MCF 10A (cell line): ENCODE measurements around the gene ALOX12B. TPM values are rescaled to one million over a fixed set of nuclear protein-coding genes. Genes with fewer than 3 reads are reported as not detected.
"Not testable (repeated sequence)": the region's sequence is repeated elsewhere in the genome, so short reads cannot be mapped to it uniquely, and the experiment has no call there.

ENCODE experiments used
- BruUV-seq: library from RNA; stranded (reverse); fragments of 400-500 nt; replicated peaks from 2 replicates; lab custom pipeline; 2021; lab: Mats Ljungman, UMichigan
- CTCF ChIA-PET: fragments of 300-600 bp; sonication (Branson Sonifier 250); formaldehyde crosslinking; extraction: SDS; loops from one replicate; lab custom pipeline; 2021; ENCODE audit warnings: antibody characterized with exemption, inconsistent platforms; lab: Yijun Ruan, JAX
- POLR2A ChIA-PET: fragments of 300-600, 350-650 bp; sonication (Branson Sonifier 250); formaldehyde crosslinking; extraction: SDS; loops from one replicate; lab custom pipeline; 2020; ENCODE audit warnings: antibody characterized with exemption, inconsistent platforms; lab: Yijun Ruan, JAX
- DNase-seq: peaks from one replicate; pipeline ENCODE4 v3.0.0-alpha.2; 2018; ENCODE audit not compliant: unreplicated experiment
- H3K27ac Mint-ChIP-seq: one replicate; pipeline ENCODE4 v1.8.0; 2022; ENCODE audit warnings: mild to moderate bottlenecking, low read depth, mixed read lengths; ENCODE audit not compliant: unreplicated experiment
- H3K27me3 Mint-ChIP-seq: one replicate; pipeline ENCODE4 v1.8.0; 2022; ENCODE audit warnings: mixed read lengths; ENCODE audit not compliant: insufficient read depth, unreplicated experiment
- H3K36me3 Mint-ChIP-seq: one replicate; pipeline ENCODE4 v1.8.0; 2022; ENCODE audit warnings: mild to moderate bottlenecking, moderate library complexity, mixed read lengths; ENCODE audit not compliant: insufficient read depth, unreplicated experiment
- H3K4me1 Mint-ChIP-seq: one replicate; pipeline ENCODE4 v1.8.0; 2022; ENCODE audit warnings: mixed read lengths; ENCODE audit not compliant: insufficient read depth, unreplicated experiment
- H3K4me3 Mint-ChIP-seq: one replicate; pipeline ENCODE4 v1.8.0; 2022; ENCODE audit warnings: mild to moderate bottlenecking, moderate library complexity, mixed read lengths; ENCODE audit not compliant: unreplicated experiment
- H3K9me3 Mint-ChIP-seq: one replicate; pipeline ENCODE4 v1.8.0; 2022; ENCODE audit warnings: mixed read lengths; ENCODE audit not compliant: unreplicated experiment
- CTCF ChIP-seq: fragments of 200-600 bp; IDR thresholded peaks from one replicate; pipeline ENCODE4 v1.8.0; 2022; ENCODE audit warnings: antibody characterized with exemption, mild to moderate bottlenecking; ENCODE audit not compliant: unreplicated experiment
- intact Hi-C: fragments of 100-400 bp; cut with micrococcal nuclease; formaldehyde crosslinking; loops from 2 replicates; pipeline ENCODE4 v1.14.1; 2022
- total RNA-seq: library from RNA; stranded (reverse); gene quantifications from 2 replicates; pipeline ENCODE4 v1.2.3, GENCODE V29; 2022

The ALOX12B gene
- total RNA-seq, 1 experiment from 2014 or later, result 1.3 TPM

GRCh38 chr17:8062807-8063483 is 24.6 kb downstream of the ALOX12B start:
- peaks cover 14% of the 10 kb centered on the region for H3K4me1 Mint-ChIP-seq
- no peak overlapping the region for H3K4me3 Mint-ChIP-seq
- H3K9me3 Mint-ChIP-seq, result no peaks in the 10 kb centered on the region
- H3K36me3 Mint-ChIP-seq, result no peaks in the 10 kb centered on the region
- no peak for DNase-seq
- POLR2A ChIA-PET, result interaction anchor here (0.6 to 1.9 kb wide), 4 partner anchors 31 to 232 kb away, joined by 3 to 6 read pairs (median 4); partner anchors contain the start of genes ALOXE3 and SLC25A35
- no TSS peak for BruUV-seq
- no peak for TF ChIP-seq CTCF
- H3K27ac Mint-ChIP-seq, result no peak overlapping the region
- intact Hi-C loops, result loop anchor here (5.0 kb wide), 3 partner anchors 239 to 684 kb away; partner anchors contain the start of gene RPL26
- peaks cover 17% of the 10 kb centered on the region for H3K27me3 Mint-ChIP-seq
- CTCF ChIA-PET, result interaction anchor here (0.6 to 8.8 kb wide), 10 partner anchors 9 to 319 kb away, joined by 3 to 106 read pairs (median 8); partner anchors contain the start of gene ALOXE3

- Mint-ChIP-seq H3K9me3 (no peaks in the 10 kb centered on the region), H3K36me3 (peaks cover 3% of the 10 kb centered on the region), H3K4me3 (no peak overlapping the region), H3K4me1 (peaks cover 15% of the 10 kb centered on the region), H3K27ac (no peak overlapping the region), H3K27me3 (peaks cover 17% of the 10 kb centered on the region)
- POLR2A ChIA-PET, result interaction anchor here (0.6 to 2.7 kb wide), 8 partner anchors 12 to 233 kb away, joined by 3 to 8 read pairs (median 3); partner anchors contain the start of genes ALOXE3 and SLC25A35
- intact Hi-C loops, result loop anchor here (5.0 kb wide), 3 partner anchors 240 to 685 kb away; partner anchors contain the start of gene RPL26
- no peak for TF ChIP-seq CTCF
- CTCF ChIA-PET, result interaction anchor here (0.7 to 8.8 kb wide), 17 partner anchors 9 to 319 kb away, joined by 3 to 106 read pairs (median 5); partner anchors contain the start of genes ALOX12B and ALOXE3
- DNase-seq, result peak; percentile 36
- BruUV-seq, result no TSS peak
These were observed 25.1 kb downstream of the ALOX12B start for GRCh38 chr17:8062435-8062806.

- H3K4me3 Mint-ChIP-seq, BruUV-seq, H3K9me3 Mint-ChIP-seq, H3K27ac Mint-ChIP-seq, DNase-seq, H3K36me3 Mint-ChIP-seq: not testable (repeated sequence)
- intact Hi-C loops, result loop anchor here (5.0 kb wide), 3 partner anchors 240 to 685 kb away; partner anchors contain the start of gene RPL26
- Mint-ChIP-seq H3K4me1 (peaks cover 20% of the 10 kb centered on the region), H3K27me3 (peaks cover 17% of the 10 kb centered on the region)
- POLR2A ChIA-PET, result interaction anchor here (0.6 to 2.7 kb wide), 10 partner anchors 11 to 128 kb away, joined by 3 to 8 read pairs (median 3); partner anchors contain the start of genes ALOXE3 and BORCS6
- CTCF ChIA-PET, result interaction anchor here (0.6 to 8.8 kb wide), 23 partner anchors 10 to 318 kb away, joined by 3 to 106 read pairs (median 7); partner anchors contain the start of genes ALOX12B and ALOXE3
These were observed 25.7 kb downstream of the ALOX12B start for GRCh38 chr17:8061851-8062250.

- no peak overlapping the region for H3K4me3 Mint-ChIP-seq
- peak; percentile 81 for DNase-seq
These were observed 27.2 kb downstream of the ALOX12B start for GRCh38 chr17:8060274-8060673.

More at GRCh38 chr17:8060274-8060673, 27.2 kb downstream of the ALOX12B start:
- ChIA-PET POLR2A (interaction anchor here (0.8 to 2.7 kb wide), 16 partner anchors 10 to 316 kb away, joined by 3 to 9 read pairs (median 4); partner anchors contain the start of genes CNTROB, SLC25A35 and TRAPPC1), CTCF (interaction anchor here (0.5 to 8.8 kb wide), 33 partner anchors 12 to 499 kb away, joined by 3 to 106 read pairs (median 5); partner anchors contain the start of genes ALOX12B and ALOXE3)
- peaks cover 6% of the 10 kb centered on the region for H3K36me3 Mint-ChIP-seq
- intact Hi-C loops, result loop anchor here (5.0 kb wide), 3 partner anchors 242 to 687 kb away; partner anchors contain the start of gene RPL26
- peaks cover 17% of the 10 kb centered on the region for H3K27me3 Mint-ChIP-seq
- H3K9me3 Mint-ChIP-seq, result no peaks in the 10 kb centered on the region
- BruUV-seq, result no TSS peak
- no peak overlapping the region for H3K27ac Mint-ChIP-seq
- peak; percentile 73 for TF ChIP-seq CTCF
- H3K4me1 Mint-ChIP-seq, result peaks cover 33% of the 10 kb centered on the region
